HG03064 (cell line): ENCODE data around the gene C1QL1.
"Not testable (repeated sequence)": the region's sequence is repeated elsewhere in the genome, so short reads cannot be mapped to it uniquely, and the experiment has no call there.

Experiments used
- ATAC-seq: cut with Tn5 transposase; IDR thresholded peaks from one replicate; pipeline ENCODE4 v1.9.1; 2021; ENCODE audit warnings: low read depth; ENCODE audit not compliant: unreplicated experiment

Gene C1QL1

DNA sequence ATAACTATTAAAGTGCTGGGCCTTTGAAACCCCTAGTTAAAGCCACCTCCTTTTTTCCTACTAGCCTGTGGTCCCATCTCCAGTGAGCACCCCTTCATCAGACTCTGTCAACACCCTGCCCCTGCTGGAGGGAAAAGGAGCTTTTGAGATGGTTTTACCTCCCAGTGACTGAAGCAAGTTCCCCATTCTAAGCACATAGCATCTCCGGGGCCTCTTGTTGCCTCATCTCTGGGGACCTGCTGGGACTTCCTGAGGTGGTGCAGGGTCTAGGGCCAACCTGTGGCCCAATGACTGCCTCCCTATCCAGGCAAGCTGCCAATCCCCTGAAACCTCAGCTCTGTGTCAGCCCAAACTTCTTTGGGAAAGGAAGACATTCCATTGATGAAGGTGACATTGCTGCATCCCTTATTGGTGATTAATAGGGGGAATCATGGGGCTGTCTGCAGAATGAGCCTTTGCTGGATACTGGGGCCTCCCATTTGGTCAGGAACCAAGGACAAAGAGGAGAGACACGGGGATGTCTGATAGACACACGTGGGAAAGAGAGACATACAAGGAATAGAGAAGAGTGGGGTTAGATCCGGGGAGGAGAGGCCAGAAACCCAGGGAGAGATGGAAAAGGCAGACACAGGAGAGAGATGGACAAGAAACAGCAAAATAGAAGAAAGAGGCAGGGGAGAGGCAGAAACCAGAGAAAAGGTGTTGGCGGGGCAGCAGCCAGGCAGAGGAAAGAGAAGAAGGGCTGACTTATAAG, 2.4 kb downstream of the C1QL1 start:
- no peak for ATAC-seq

DNA sequence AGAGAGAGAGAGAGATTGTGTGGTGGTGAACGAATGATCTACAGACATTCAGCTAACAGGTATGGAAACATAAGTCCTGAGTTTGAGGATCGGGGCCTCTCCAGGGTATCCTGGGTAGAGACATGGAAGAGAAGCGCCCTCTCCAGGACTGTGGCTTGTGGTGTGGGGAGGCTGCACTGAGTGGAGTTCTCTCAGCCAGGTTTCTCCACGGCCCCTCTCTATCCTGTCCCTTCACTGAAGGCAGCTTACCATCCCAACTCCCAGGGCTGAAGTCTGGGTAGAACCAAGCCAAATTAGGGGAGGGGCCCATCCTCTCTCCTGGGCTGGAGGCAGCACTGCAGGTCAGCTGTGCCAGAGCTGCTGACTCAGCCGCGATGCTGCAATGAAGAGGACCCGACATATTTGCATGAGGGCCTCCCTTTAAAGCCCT, 6.2 kb downstream of the C1QL1 start:
- no peak for ATAC-seq

DNA sequence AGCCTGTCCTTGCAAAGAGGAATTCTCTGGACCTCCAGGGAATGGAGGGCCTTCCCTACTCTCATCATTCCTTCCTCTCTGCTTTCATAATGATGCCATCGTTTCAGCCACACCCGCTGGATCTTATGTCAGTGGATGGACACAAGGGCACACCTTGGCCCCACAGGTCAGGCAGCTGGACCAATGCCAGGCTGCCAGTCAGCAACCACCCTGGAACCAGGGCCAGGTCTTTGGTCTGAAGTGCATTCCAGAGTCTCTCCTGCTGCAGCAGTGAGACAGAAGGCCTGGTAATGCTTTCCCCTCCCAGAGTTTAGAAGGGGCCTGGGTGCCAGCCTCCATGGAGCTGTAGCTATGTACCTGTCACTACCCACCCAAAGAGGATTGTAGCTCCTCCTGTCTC, 7.4 kb downstream of the C1QL1 start:
- no peak for ATAC-seq

DNA sequence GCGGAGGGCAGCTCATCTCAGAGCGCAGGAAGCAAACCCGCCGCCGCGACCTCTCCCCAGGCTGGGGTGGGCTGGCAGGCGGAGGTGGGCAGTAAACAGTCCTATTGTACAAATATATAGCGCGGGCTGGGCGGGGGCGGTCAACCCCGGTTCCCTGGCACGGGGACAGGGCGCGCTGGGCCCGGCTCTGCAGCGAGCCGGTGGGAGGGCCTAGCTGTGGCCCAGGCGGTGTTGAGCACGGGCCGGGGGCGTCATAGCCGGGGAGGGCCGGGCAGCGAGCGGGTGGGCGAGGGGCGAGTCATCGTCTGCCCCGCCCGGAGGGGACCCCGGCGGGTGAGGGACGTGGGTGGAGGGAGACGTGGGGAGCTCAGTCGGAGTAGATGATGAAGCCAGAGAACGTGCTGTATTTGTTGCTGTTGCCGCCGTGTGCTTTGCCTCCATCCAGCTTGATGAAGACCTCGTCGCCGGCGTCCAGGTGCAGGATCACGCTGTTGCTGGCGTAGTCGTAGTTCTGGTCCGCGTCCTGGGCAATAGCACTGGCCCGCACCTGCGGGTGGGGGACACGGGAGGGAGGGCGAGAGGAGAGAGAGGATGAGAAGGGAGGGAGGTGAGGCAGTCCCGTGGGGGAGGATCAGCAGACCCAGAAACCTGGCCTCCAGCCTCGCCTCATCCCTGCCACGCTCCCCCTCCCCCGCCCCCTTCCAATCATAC, 8.1 kb downstream of the C1QL1 start:
- ATAC-seq = no peak

DNA sequence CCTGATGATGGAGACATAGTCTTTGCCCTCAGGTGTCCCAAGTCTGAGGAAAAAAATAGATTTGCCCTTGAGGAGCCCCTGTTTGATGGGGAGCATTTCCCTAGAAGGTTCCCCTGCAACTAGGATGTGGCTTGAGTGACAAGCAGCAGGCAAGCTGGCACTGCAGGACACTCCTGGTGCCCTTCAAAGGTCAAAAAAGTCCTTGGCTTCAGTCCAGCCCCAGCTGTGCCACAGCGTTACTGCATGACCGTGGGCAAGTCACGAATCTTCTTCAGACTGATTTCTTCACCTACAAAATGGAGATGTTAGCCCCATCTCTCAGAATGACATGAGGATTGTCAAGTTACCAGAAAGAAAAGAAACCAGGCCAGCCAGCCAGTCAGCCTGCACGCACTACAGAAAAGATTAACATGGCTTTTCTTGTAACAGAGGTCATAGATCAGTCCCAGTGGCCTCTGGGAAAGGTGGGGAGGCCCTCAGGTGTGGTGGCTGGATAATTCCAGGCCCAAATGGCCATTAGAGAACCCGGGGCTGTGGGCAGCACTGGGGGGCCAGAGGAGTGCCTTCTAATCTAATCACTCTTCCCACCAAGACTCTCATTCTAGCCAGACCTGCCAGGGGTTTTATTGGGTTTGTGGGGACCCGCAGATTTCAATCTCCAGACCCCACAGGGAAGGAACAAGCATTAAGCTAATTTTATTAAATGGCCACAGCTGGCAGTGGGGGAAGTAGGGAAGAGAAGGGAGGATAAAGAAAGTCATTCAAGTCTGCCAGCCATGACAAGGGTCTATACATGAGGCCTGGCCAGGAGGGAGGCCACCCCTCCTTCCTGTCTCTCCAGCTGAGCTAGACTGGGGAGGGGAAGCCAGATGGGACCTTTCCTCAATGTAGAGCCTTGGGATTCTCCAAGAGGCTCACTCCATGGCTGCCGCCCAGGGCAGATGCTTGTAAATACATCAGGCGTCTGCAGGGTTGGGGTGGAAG, 10.8 kb downstream of the C1QL1 start:
- ATAC-seq = no peak

DNA sequence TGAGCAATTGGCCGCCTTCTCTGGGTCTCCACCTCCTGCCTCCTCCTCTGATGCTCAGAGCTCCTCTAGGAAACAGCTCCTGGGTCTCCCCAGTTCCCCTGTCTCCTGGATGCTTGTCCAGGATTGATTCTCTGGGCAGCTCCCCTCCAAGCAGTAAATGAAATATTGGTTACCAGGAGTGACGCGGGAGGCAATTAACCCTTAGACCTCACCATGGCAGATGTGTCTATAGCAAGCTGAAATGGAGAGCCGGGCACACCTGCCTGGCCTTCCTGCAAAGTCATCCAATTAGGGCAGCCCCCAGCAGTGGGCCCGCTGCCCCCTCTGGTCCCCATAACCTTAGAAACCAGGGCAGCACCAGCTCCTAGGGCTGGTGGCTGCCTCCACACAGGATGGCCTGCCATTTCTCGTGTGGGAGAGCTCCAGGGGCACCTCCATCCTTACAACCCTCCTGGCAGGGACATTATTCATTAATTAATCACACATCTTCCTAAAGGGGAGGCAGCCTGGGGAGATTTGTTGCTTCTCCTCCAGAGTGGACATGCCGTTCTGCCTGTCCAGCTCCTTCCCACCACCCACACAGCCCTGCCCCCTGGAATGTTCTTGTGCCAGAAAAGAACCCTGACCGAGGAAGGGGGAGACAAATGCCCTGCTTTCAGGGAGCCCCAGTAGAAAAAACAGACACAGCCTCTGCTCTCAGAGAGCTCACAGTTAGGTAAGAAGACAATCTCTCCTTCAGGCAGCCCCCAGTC, 12.3 kb downstream of the C1QL1 start:
- no peak for ATAC-seq

DNA sequence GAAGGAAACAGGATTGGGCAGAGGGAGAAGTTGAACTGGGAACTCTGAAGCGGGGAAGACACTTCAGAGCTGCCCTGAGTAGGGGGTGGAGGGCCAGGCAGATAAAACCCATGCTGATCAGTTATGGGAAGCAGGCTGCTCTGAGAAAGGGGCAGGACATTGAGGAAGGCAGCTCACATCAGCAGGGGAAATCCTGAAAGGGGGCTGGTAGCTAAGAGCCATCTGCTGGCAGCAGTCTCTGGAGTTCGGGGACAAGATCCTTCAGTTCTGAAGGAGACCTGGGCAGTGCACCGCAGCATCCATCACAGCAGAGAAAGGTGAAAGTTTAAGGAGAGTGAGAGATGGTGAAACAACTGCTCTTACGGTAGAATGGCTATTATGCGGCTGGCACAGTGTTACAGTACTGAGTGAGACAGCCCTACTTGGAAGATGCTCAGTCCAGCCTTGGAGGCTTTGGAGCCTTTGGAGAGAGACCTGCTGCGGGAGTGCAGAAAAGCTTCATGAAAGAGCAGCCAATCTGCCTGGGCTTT, 15.1 kb downstream of the C1QL1 start:
- ATAC-seq = no peak

DNA sequence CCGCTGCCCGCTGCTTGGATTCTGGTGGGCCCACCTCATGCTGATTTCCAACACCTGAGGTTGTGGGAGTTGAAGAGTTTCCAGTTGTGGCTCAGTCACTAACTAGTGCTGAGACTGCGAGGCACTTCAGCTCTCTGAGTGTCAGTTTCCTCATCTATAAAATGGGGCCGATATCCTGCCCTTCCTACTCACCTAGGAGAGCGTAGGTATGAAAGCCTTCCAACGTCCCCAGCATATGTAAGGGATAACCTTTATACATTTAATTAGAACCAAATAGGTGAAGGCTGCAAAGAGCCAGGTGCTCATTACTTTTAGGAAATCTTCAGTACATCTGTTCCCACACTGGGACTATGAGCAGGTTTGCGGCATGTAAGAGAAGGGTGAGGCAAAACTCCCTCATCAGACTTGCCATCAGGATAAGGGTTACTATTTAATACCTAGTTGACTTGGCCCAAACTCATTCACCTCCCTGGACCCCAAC, 19.7 kb downstream of the C1QL1 start:
- no peak for ATAC-seq

DNA sequence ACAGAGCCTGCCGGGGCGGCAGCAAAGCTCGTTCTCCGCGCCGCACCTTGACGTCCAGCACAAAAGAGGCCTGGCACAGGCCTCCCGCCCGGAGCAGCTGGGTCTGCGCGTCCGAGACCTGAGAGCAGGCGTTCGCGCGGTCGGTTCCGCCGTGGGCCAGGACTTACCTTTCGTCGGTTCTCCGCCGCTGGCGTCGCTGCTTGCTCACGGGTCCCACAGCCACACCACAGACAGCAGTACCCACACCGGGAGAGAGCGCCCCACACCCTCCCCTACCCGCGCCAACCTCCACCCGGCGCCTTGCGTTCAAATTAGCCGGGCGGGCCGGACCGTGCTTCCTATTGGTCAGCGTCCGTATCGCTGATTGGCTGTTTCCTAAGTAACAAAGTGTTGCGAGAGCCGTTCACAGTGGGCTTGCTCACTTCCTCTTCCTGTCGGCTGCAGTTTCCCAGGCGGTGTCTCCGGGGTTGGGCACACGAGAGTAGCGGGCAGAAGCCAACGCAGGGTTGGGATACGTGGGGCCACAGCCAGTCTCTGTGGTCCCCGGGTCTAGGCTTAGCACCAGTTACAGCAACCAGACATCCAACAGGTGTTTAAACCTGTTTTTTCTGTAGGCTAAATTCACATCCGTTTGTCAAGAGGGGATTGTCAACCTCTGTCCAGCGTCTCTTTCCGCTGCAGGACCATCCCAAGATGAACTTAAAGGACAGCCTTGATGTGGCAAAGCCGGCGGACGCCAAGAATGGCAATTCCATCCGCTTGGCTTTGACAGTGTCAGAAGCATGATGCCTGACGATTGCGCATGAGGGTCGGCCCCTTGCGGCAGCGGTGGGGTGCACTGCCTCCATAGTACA, 20.4 kb downstream of the C1QL1 start, which contains the start of gene KIF18B:
TSS of gene KIF18B (minus strand) at position 313 of the 854 bp plus-strand sequence. CDS start 11,429 bp downstream, outside the sequence.
- peak; percentile 85 for ATAC-seq

DNA sequence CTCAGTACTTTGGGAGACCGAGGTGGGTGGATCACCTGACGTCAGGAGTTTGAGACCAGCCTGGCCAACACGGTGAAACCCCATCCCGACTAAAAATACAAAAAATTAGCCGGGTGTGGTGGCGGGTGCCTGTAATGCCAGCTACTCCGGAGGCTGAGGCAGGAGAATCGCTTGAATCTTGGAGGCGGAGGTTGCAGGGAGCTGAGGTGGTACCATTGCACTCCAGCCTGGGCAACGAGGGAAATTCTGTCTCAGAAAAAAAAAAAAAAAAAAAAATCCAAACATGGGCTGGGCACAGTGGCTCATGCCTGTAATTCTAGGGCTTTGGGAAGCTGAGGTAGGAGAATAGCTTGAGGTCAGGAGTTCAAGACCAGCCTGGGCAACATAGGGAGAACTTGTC, 22.5 kb downstream of the C1QL1 start:
- ATAC-seq = not testable (repeated sequence)

DNA sequence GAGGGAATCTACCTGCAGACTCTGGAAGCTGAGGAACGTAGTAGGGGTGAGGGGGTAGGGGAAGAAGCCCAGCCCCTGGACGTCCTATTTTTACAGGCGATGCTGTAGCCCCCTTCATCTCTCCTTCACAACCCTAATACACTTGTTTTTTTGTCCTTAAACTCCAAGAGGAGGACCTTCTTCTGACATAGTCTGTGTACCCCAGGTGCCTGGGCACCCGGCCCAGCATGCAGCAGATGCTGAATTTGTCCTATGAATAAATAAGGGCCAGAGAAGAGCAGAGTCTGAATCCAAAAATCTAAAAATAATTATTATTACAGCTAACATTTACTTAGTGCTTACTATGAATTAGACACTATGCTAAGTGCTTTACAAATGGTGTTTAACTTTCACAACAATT, 25.6 kb downstream of the C1QL1 start:
- ATAC-seq = no peak

DNA sequence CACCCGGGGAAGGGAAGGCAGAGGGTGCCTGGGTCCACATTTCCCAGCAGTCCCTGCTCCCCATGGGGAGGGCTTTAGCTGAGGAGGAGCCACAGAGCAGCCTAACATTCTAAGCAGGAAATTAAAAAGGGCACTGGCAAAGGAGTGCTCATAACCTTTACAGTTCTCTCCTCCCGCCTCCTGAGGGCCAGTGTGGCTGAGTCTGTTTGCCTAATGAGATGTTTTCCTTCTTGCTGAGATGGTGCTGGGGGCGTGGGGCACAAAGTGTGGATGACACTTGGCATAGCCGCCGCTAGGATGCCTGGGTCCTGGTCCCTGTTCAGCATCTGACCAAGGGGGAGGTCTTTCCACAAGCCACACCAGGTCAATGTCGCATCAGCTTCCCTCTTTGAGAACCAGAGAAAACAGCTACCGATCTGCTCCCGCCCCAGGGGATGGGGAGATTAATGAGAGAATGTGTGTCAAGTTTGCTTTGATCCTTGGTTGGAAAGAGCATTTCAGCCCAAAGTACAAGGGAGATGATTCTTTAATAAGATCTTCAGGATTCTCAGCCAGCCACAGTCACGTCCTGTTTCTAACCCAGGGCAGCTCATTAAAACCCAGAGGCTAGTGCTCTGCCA, 26.3 kb downstream of the C1QL1 start:
- ATAC-seq = no peak

DNA sequence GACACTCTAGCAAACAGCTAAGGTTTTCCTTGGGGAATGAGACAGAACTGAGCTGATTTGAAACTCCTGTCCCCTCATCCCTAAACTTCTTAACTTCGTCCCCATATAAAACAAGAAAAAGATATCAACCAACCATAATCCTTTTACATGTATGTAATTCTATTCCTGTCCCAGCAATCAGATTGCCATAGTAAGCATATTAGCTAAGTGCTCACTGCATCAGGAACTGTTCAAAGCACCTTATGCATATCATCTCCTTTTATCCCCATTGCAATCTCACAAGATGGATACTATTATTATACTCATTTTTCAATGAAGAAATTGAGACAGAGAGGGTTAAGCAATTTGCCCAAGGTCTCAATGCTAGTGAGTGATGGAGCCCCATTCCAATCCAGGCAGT, 27.3 kb downstream of the C1QL1 start:
- no peak for ATAC-seq

DNA sequence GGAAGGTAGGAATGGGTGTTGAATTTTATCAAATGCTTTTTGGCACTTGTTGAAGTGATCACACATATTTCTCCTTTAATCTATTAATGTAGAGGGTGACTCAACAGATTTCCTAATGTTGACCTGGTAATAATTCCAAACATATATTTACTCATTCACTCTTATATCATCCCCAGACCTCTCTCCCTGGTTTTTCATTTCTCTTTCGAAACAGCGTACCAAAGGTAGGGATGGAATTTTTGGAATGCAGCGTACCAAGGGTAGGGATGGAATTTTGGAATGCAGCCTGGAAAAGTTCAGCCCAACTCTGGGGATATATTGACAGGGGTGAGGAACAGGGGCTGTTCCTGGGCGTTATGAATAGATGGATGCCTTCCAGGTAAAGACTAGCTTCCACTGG, 27.8 kb downstream of the C1QL1 start:
- ATAC-seq = no peak

DNA sequence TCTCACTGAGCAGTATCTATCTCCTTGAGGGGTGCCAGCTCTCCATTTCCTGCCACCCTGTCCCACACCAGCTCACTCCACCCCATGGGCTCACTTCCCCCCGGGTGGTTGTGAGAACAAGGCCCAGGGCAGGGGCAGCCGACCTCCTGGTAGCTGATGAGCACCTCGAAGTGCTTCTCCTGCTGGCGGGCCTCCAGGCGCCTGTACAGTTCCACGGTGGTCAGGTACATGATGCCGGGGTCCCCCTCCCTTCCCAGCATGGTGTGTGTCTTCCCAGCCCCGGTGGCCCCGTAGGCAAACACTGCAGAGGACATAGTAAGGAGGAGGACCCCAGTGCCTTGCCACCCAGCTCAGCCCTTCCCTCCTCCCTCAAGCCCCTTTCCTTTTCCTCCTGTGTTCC, 33.0 kb downstream of the C1QL1 start:
- no peak for ATAC-seq

DNA sequence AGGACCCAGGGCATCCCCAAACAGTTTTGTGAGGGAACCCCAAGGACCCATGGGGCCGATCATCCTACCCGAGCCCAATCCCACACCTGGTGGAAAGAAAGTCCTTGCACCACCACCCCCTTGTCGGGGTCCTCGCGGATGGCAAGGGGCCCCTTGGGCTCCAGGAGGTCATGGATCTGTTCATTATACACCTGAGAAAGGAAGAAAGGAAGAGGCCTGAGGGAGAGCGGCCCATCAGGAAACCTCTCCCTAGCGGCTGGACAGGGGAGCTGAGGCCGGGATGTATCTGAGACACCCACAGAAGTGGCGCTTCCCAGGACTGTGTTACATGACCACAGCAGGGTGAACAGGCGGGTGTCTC, 33.4 kb downstream of the C1QL1 start:
- no peak for ATAC-seq

DNA sequence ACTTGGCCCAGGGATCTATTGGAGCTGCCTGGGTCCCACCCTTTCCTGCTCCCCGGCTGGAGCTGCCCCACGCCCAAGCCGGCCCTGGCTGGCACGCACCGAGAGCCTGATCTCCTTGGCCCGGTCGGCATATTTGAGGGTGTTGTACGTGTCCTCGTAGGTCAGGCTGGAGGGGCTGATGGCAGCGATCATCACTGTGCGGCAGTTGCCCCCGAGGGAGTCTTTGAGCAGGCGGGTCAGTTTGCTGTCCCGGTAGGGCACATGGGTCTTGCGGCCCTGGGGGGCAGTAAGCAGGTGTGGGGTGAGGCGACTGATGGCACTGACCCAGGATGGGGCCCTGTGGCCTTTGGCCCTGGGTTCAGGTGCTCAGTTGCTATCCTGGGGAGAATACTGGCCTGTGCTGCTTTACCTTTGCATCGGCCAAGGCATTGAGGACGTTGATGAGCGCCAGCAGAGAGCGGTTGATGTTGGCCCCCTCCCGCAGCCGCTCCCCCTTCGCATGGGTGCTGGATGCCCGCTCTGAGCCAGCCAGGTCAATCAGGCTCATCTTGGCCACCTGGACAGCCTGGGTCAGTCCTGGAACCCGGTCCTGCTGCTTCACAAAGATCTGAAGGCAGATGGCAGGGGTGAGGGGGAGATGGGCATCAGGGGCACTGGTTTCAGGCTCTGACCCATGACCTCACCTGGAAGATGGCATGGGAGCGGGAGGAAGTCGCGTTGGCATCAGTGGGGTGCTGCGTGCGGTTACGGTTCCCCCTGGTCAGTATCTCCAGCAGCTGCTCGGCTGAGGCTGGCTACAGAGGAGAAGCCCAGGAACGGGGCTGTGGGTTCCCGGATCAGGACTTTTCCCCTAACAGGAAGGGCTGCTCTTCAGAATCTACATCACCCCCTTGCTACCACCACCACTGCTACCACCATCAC, 34.0 kb downstream of the C1QL1 start:
- no peak for ATAC-seq

DNA sequence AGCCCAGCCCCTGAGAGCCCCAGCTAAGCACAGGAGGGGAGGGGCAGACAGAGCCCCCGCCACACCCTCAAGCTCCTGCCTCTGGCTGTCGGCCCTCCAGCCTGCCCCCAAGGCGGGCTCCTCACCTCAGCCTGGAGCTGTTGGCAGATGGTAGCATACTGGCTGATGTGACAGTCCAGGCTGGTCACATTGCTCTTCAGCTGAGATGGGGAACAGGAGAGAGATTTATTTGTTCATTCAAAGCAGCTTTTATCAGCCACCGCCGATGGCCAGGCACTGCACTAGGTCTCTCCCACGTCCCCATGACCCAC, 35.4 kb downstream of the C1QL1 start:
- no peak for ATAC-seq
